Loucy (cell line): ENCODE data around the gene SGIP1.

Source experiments
- H2AFZ ChIP-seq: fragments of 200-600 bp; sonication (generic); 2 replicates; pipeline ENCODE4 v1.6.0; 2016; ENCODE audit warnings: antibody characterized with exemption, mild to moderate bottlenecking, low read length, moderate library complexity
- H3F3A ChIP-seq: fragments of 200-600 bp; 2 replicates; pipeline ENCODE4 v1.6.0; 2016; ENCODE audit warnings: antibody characterized with exemption, low read depth, mild to moderate bottlenecking
- H3K27me3 ChIP-seq: fragments of 200-600 bp; sonication (generic); 2 replicates; pipeline ENCODE4 v1.6.1; 2014; ENCODE audit warnings: low read length, mild to moderate bottlenecking; ENCODE audit not compliant: insufficient read depth, poor library complexity, severe bottlenecking
- H3K36me3 ChIP-seq: fragments of 200-600 bp; sonication (generic); 2 replicates; pipeline ENCODE4 v1.6.1; 2016; ENCODE audit warnings: low read length; ENCODE audit not compliant: insufficient read depth
- H3K4me1 ChIP-seq: fragments of 200-600 bp; sonication (generic); 2 replicates; pipeline ENCODE4 v1.5.1; 2014; ENCODE audit warnings: low read length, mild to moderate bottlenecking; ENCODE audit not compliant: insufficient read depth, poor library complexity, severe bottlenecking
- H3K4me2 ChIP-seq: fragments of 200-600 bp; sonication (generic); 2 replicates; pipeline ENCODE4 v1.6.0; 2014; ENCODE audit warnings: antibody characterized with exemption, low read length, low read depth, mild to moderate bottlenecking; ENCODE audit not compliant: poor library complexity, severe bottlenecking
- H3K4me3 ChIP-seq: fragments of 200-600 bp; sonication (generic); 2 replicates; pipeline ENCODE4 v1.5.1; 2014; ENCODE audit warnings: low read length, mild to moderate bottlenecking, mixed read lengths; ENCODE audit not compliant: poor library complexity, severe bottlenecking
- H3K79me2 ChIP-seq: fragments of 200-600 bp; sonication (generic); 2 replicates; pipeline ENCODE4 v1.6.1; 2014; ENCODE audit warnings: low read length; ENCODE audit not compliant: insufficient read depth
- H3K9ac ChIP-seq: fragments of 200-600 bp; sonication (generic); 2 replicates; pipeline ENCODE4 v1.6.0; 2014; ENCODE audit warnings: mild to moderate bottlenecking, low read depth, low read length, moderate library complexity; ENCODE audit not compliant: poor library complexity, severe bottlenecking
- H3K9me2 ChIP-seq: fragments of 200-600 bp; sonication (generic); replicated peaks from 2 replicates; pipeline ENCODE4 v1.6.1; 2016; ENCODE audit warnings: low read depth, low read length, mixed read lengths
- H3K9me3 ChIP-seq: fragments of 200-600 bp; sonication (generic); 2 replicates; pipeline ENCODE4 v1.6.1; 2014; ENCODE audit warnings: mild to moderate bottlenecking, antibody characterized with exemption, low read length, low read depth; ENCODE audit not compliant: insufficient read depth
- H4K20me1 ChIP-seq: fragments of 200-600 bp; sonication (generic); 2 replicates; pipeline ENCODE4 v1.6.0; 2014; ENCODE audit warnings: antibody characterized with exemption, low read length, mild to moderate bottlenecking; ENCODE audit not compliant: insufficient read depth, poor library complexity, severe bottlenecking
- CTCF ChIP-seq: fragments of 200-600 bp; sonication (generic); conservative IDR thresholded peaks from 2 replicates; pipeline ENCODE4 v1.5.1; 2014; ENCODE audit warnings: mild to moderate bottlenecking, antibody characterized with exemption, low read length
- EZH2phosphoT487 ChIP-seq: fragments of 200-600 bp; IDR thresholded peaks from 2 replicates; pipeline ENCODE4 v1.6.1; 2018; ENCODE audit warnings: antibody characterized with exemption, mild to moderate bottlenecking, moderate library complexity, borderline replicate concordance

SGIP1 gene

GRCh38 chr1:66750577-66750976 lies 216.6 kb downstream of the SGIP1 start:
- Histone ChIP-seq H3K9me2 (no peaks in the 10 kb centered on the region), H2AFZ (peak overlapping the region; percentile 23), H3K27me3 (no peaks in the 10 kb centered on the region), H4K20me1 (no peaks in the 10 kb centered on the region), H3F3A (no peaks in the 10 kb centered on the region), H3K4me2 (peak overlapping the region; percentile 69), H3K9ac (peak overlapping the region; percentile 64), H3K4me1 (peaks cover 32% of the 10 kb centered on the region), H3K4me3 (peak overlapping the region; percentile 49), H3K36me3 (no peaks in the 10 kb centered on the region), H3K79me2 (no peaks in the 10 kb centered on the region), H3K9me3 (no peaks in the 10 kb centered on the region)
- TF ChIP-seq EZH2phosphoT487 (no peak), CTCF (no peak)

- no peaks in the 10 kb centered on the region for H3K27me3 ChIP-seq
- H3F3A ChIP-seq: no peaks in the 10 kb centered on the region
- no peak overlapping the region for H3K9ac ChIP-seq
- H3K4me2 ChIP-seq: peak overlapping the region; percentile 69
- H3K4me1 ChIP-seq: peaks cover 27% of the 10 kb centered on the region
- no peaks in the 10 kb centered on the region for H3K79me2 ChIP-seq
- no peak overlapping the region for H3K4me3 ChIP-seq
- TF ChIP-seq EZH2phosphoT487: no peak
- TF ChIP-seq CTCF: no peak
- no peaks in the 10 kb centered on the region for H3K9me2 ChIP-seq
- H2AFZ ChIP-seq: peak overlapping the region; percentile 23; the same call in 1 of the 2 replicates
- H3K36me3 ChIP-seq: no peaks in the 10 kb centered on the region
- H4K20me1 ChIP-seq: no peaks in the 10 kb centered on the region
- H3K9me3 ChIP-seq: no peaks in the 10 kb centered on the region
Measured at GRCh38 chr1:66751160-66751559, 217.2 kb downstream of the SGIP1 start.

GRCh38 chr1:66752000-66752592 lies 218.1 kb downstream of the SGIP1 start, which contains the start of gene DYNLT5:
Gene DYNLT5 (plus strand): TSS chr1:66752459. CDS start chr1:66754659, 2,200 bp downstream.
- H3K4me2 ChIP-seq: no peak within 1 kb of the TSS
- H3K36me3 ChIP-seq: no peaks in the 10 kb centered on the region
- H3K9me2 ChIP-seq: no peaks in the 10 kb centered on the region
- no peaks in the 10 kb centered on the region for H4K20me1 ChIP-seq
- TF ChIP-seq EZH2phosphoT487 (no peak), CTCF (no peak)
- no peaks in the 10 kb centered on the region for H3F3A ChIP-seq
- no peaks in the 10 kb centered on the region for H3K9me3 ChIP-seq
- peaks cover 21% of the 10 kb centered on the region for H3K4me1 ChIP-seq
- no peaks in the 10 kb centered on the region for H3K79me2 ChIP-seq
- no peak within 1 kb of the TSS for H3K9ac ChIP-seq
- H3K4me3 ChIP-seq: no peak within 1 kb of the TSS
- no peak within 1 kb of the TSS for H2AFZ ChIP-seq
- no peaks in the 10 kb centered on the region for H3K27me3 ChIP-seq
